ENCODE measurements around the gene STPG4. TPM values are rescaled to one million over a fixed set of nuclear protein-coding genes. Genes with fewer than 3 reads are reported as not detected.

The STPG4 gene
- total and polyA plus RNA-seq, 2 donors from 2014 or later: not detected

GRCh38 chr2:47051562-47051961 lies 103.5 kb downstream of the STPG4 start:
- TF ChIP-seq CTCF (IDR thresholded peaks at IDR 0.05; ENCODE audit: borderline replicate concordance, extremely low read depth, insufficient read depth): no peak
- H3K4me1 ChIP-seq (ENCODE audit: control insufficient read depth in 2 of 3, insufficient read depth in 2 of 3, low read depth in 1 of 3, low read length in 3 of 3): peaks cover 0 to 9% (median 0%) of the 10 kb centered on the region in 3 donors
- no peak overlapping the region for H3K9ac ChIP-seq (ENCODE audit: low read length in 3 of 3)
- no peak overlapping the region for H3K4me3 ChIP-seq (ENCODE audit: low read length in 3 of 3)
- no peak for FAIRE-seq
- no peaks in the 10 kb centered on the region for H3K27me3 ChIP-seq (ENCODE audit: control insufficient read depth, insufficient read depth, low read length)
- intact Hi-C loops (cut with DNase I): no loop called here
- DNase-seq: no peak
- no peaks in the 10 kb centered on the region for H3K9me3 ChIP-seq (ENCODE audit: control insufficient read depth in 2 of 3, insufficient read depth in 1 of 3, low read length in 3 of 3)
- H3K36me3 ChIP-seq (ENCODE audit: control insufficient read depth in 2 of 3, insufficient read depth in 3 of 3, low read length in 3 of 3): peaks cover 0 to 11% (median 3%) of the 10 kb centered on the region in 3 donors
- no peak overlapping the region for H3K27ac ChIP-seq (ENCODE audit: low read depth in 2 of 2, low read length in 2 of 2)

GRCh38 chr2:47050762-47051161 lies 104.3 kb downstream of the STPG4 start:
- Histone ChIP-seq H3K9ac (ENCODE audit: low read length in 3 of 3) (no peak overlapping the region), H3K9me3 (ENCODE audit: control insufficient read depth in 2 of 3, insufficient read depth in 1 of 3, low read length in 3 of 3) (no peaks in the 10 kb centered on the region), H3K4me3 (ENCODE audit: low read length in 3 of 3) (no peak overlapping the region), H3K27me3 (ENCODE audit: control insufficient read depth, insufficient read depth, low read length) (no peaks in the 10 kb centered on the region), H3K36me3 (ENCODE audit: control insufficient read depth in 2 of 3, insufficient read depth in 3 of 3, low read length in 3 of 3) (peaks cover 0 to 14% (median 6%) of the 10 kb centered on the region in 3 donors), H3K4me1 (ENCODE audit: control insufficient read depth in 2 of 3, insufficient read depth in 2 of 3, low read depth in 1 of 3, low read length in 3 of 3) (peaks cover 0 to 1% (median 0%) of the 10 kb centered on the region in 3 donors), H3K27ac (ENCODE audit: low read depth in 2 of 2, low read length in 2 of 2) (no peak overlapping the region)
- TF ChIP-seq CTCF (IDR thresholded peaks at IDR 0.05; ENCODE audit: borderline replicate concordance, extremely low read depth, insufficient read depth): no peak
- DNase-seq (no peak), FAIRE-seq (no peak)
- intact Hi-C loops (cut with DNase I): no loop called here

GRCh38 chr2:47050021-47050760 lies 104.9 kb downstream of the STPG4 start:
- no peak overlapping the region for H3K27ac ChIP-seq (ENCODE audit: low read depth in 2 of 2, low read length in 2 of 2)
- intact Hi-C loops (cut with DNase I): no loop called here
- DNase-seq (peak in 1 of 5 donors; percentile 58), FAIRE-seq (no peak)
- no peak overlapping the region for H3K4me3 ChIP-seq (ENCODE audit: low read length in 3 of 3)
- no peak for TF ChIP-seq CTCF (IDR thresholded peaks at IDR 0.05; ENCODE audit: borderline replicate concordance, extremely low read depth, insufficient read depth)
- H3K9ac ChIP-seq (ENCODE audit: low read length in 3 of 3): no peak overlapping the region
- no peaks in the 10 kb centered on the region for H3K27me3 ChIP-seq (ENCODE audit: control insufficient read depth, insufficient read depth, low read length)
- H3K36me3 ChIP-seq (ENCODE audit: control insufficient read depth in 2 of 3, insufficient read depth in 3 of 3, low read length in 3 of 3): peaks cover 0 to 19% (median 6%) of the 10 kb centered on the region in 3 donors
- H3K9me3 ChIP-seq (ENCODE audit: control insufficient read depth in 2 of 3, insufficient read depth in 1 of 3, low read length in 3 of 3): no peaks in the 10 kb centered on the region
- H3K4me1 ChIP-seq (ENCODE audit: control insufficient read depth in 2 of 3, insufficient read depth in 2 of 3, low read depth in 1 of 3, low read length in 3 of 3): no peaks in the 10 kb centered on the region

All from kidney (tissue), 14 donors.